Ovary (tissue), 3 donors: Measurements from ENCODE around the gene PAFAH1B1.

ENCODE experiments used
- CTCF ChIP-seq, 3 donors: fragments of 450-650 bp in 2 of 3; fragments of 200-600 bp in 1 of 3; IDR thresholded peaks; one replicate each; pipeline versions ENCODE4 v1.5.1 to v1.8.0; 2016 to 2022; ENCODE audit warnings: antibody characterized with exemption in 3 of 3, mild to moderate bottlenecking in 1 of 3
- EP300 ChIP-seq: sonication (generic); formaldehyde crosslinking; IDR thresholded peaks from one replicate; pipeline ENCODE4 v1.6.1; 2017; ENCODE audit warnings: antibody characterized with exemption
- POLR2A ChIP-seq: fragments of 450-650 bp; IDR thresholded peaks from one replicate; pipeline ENCODE4 v1.6.1; 2017; ENCODE audit warnings: antibody characterized with exemption, mild to moderate bottlenecking, moderate library complexity
- donor health status: DM: no; HTN: no; CAD: no.

- TF ChIP-seq CTCF (IDR thresholded peaks at IDR 0.05) (no peak), POLR2A (no peak), EP300 (no peak)
Observed at GRCh38 chr17:2718150-2718938, 124.9 kb downstream of the PAFAH1B1 start.
